ENCODE results near the gene PDHA1.

PDHA1 gene

DNA sequence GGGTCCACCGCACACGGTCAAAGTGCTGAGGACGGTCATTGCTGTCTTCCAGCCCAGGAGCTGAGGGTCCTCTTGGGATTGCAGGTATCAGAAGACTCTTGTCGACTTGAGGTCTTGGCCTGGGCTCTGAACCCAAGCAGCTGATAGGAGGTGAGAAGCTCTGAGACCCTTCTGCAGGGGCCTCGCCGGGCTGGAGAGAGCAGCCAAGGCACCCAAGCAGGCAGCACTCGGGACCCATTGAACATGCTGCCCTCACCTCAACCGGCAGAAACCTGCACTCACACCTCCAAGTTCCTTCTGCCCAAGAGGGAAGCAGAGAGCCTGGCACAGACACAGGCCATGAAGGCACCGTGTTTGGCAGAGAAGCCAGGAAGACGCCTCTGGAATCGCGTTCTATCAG lies 34.1 kb downstream of the PDHA1 start:
- H3K36me3 ChIP-seq (ENCODE audit: insufficient read depth, low read length) = no peaks in the 10 kb centered on the region
- H3K9me3 ChIP-seq (ENCODE audit: low read length) = no peaks in the 10 kb centered on the region
- no peaks in the 10 kb centered on the region for H3K4me1 ChIP-seq (ENCODE audit: insufficient read depth, low read length, severe bottlenecking)
- H3K9me2 ChIP-seq (ENCODE audit: low read depth, low read length) = no peaks in the 10 kb centered on the region
- H3F3A ChIP-seq (ENCODE audit: insufficient read depth, low read length) = no peaks in the 10 kb centered on the region
- no peak overlapping the region for H3K9ac ChIP-seq (ENCODE audit: low read length)
- H3K27me3 ChIP-seq (ENCODE audit: insufficient read depth, low read length) = no peaks in the 10 kb centered on the region
- no peak overlapping the region for H2AFZ ChIP-seq (ENCODE audit: low read length)
- H3K4me3 ChIP-seq (ENCODE audit: low read depth, low read length, poor library complexity, severe bottlenecking) = no peak overlapping the region
- H3K79me2 ChIP-seq (ENCODE audit: insufficient read depth, low read length) = no peaks in the 10 kb centered on the region
- no peak overlapping the region for H3K4me2 ChIP-seq (ENCODE audit: low read length)
- H4K20me1 ChIP-seq (ENCODE audit: insufficient read depth, low read length) = no peaks in the 10 kb centered on the region
- no peak overlapping the region for H3K27ac ChIP-seq (ENCODE audit: low read depth, low read length, poor library complexity, severe bottlenecking)
- TF ChIP-seq, protein P1, sequence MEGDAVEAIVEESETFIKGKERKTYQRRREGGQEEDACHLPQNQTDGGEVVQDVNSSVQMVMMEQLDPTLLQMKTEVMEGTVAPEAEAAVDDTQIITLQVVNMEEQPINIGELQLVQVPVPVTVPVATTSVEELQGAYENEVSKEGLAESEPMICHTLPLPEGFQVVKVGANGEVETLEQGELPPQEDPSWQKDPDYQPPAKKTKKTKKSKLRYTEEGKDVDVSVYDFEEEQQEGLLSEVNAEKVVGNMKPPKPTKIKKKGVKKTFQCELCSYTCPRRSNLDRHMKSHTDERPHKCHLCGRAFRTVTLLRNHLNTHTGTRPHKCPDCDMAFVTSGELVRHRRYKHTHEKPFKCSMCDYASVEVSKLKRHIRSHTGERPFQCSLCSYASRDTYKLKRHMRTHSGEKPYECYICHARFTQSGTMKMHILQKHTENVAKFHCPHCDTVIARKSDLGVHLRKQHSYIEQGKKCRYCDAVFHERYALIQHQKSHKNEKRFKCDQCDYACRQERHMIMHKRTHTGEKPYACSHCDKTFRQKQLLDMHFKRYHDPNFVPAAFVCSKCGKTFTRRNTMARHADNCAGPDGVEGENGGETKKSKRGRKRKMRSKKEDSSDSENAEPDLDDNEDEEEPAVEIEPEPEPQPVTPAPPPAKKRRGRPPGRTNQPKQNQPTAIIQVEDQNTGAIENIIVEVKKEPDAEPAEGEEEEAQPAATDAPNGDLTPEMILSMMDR (IDR thresholded peaks at IDR 0.05; ENCODE audit: low read length) = no peak
- no peak for TF ChIP-seq EZH2 (IDR thresholded peaks at IDR 0.05; ENCODE audit: borderline replicate concordance, low read length)

DNA sequence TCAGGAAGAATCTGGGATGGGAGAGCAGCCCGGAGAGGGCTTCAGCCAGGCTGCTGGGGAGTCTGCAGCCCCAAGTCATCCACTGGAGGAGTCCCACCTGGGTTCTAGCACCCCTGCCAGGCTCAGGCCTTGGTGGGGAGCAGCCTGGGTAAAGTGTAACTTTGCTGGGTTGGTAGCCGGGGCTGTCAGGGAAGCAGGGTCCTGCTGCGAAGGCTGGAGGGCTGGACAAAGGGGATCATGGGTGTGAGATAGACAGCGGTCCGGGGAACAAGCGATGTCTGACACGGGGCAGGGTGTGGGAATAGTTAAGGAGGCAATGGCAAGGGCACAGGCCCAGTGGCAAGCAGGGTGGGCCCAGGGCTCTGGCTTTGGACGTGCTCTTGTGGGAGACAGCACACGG lies 37.6 kb downstream of the PDHA1 start:
- H3K9me3 ChIP-seq (ENCODE audit: low read length) = no peaks in the 10 kb centered on the region
- H3K4me3 ChIP-seq (ENCODE audit: low read depth, low read length, poor library complexity, severe bottlenecking) = no peak overlapping the region
- no peaks in the 10 kb centered on the region for H3F3A ChIP-seq (ENCODE audit: insufficient read depth, low read length)
- no peaks in the 10 kb centered on the region for H3K4me1 ChIP-seq (ENCODE audit: insufficient read depth, low read length, severe bottlenecking)
- H3K4me2 ChIP-seq (ENCODE audit: low read length) = no peak overlapping the region
- no peaks in the 10 kb centered on the region for H3K79me2 ChIP-seq (ENCODE audit: insufficient read depth, low read length)
- no peak overlapping the region for H3K9ac ChIP-seq (ENCODE audit: low read length)
- no peaks in the 10 kb centered on the region for H3K9me2 ChIP-seq (ENCODE audit: low read depth, low read length)
- no peak overlapping the region for H3K27ac ChIP-seq (ENCODE audit: low read depth, low read length, poor library complexity, severe bottlenecking)
- no peaks in the 10 kb centered on the region for H3K27me3 ChIP-seq (ENCODE audit: insufficient read depth, low read length)
- TF ChIP-seq EZH2 (IDR thresholded peaks at IDR 0.05; ENCODE audit: borderline replicate concordance, low read length) = no peak
- TF ChIP-seq, protein P1 (IDR thresholded peaks at IDR 0.05; ENCODE audit: low read length) = no peak
- H4K20me1 ChIP-seq (ENCODE audit: insufficient read depth, low read length) = no peaks in the 10 kb centered on the region
- no peaks in the 10 kb centered on the region for H3K36me3 ChIP-seq (ENCODE audit: insufficient read depth, low read length)
- H2AFZ ChIP-seq (ENCODE audit: low read length) = no peak overlapping the region

DNA sequence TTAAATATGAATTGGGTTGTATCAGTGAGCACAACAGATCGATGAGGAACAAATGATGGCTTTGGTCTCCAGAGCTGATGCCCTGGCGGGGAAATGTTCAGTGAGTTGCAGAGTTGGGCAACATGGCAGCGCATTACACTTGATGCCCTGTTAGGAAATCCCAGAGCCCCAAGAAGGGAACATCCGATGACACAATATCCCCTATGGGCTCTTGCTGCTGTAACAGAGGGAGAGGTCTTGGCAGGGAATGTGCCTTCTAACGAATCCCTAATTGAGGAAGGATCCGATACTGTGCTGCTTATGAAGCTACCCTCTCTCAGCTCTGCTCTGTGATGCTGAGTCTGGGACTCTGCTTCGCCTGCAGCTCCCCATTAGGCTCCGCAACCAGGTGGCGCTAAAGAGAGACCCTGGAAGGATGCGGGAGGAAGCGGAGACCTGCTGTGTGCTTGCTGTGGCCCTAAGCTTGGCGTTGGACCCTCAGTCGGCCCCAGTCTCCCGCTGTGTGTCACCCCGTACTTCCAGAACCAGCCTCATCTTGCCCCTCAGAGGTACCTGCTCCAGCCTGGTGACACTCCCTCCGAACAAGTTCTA lies 38.9 kb downstream of the PDHA1 start:
- H3K36me3 ChIP-seq (ENCODE audit: insufficient read depth, low read length) = no peaks in the 10 kb centered on the region
- no peaks in the 10 kb centered on the region for H3K9me2 ChIP-seq (ENCODE audit: low read depth, low read length)
- no peak overlapping the region for H2AFZ ChIP-seq (ENCODE audit: low read length)
- H3F3A ChIP-seq (ENCODE audit: insufficient read depth, low read length) = no peaks in the 10 kb centered on the region
- H3K9me3 ChIP-seq (ENCODE audit: low read length) = no peaks in the 10 kb centered on the region
- H3K9ac ChIP-seq (ENCODE audit: low read length) = no peak overlapping the region
- TF ChIP-seq, protein P1 (IDR thresholded peaks at IDR 0.05; ENCODE audit: low read length) = peak; percentile 54
- no peak for TF ChIP-seq EZH2 (IDR thresholded peaks at IDR 0.05; ENCODE audit: borderline replicate concordance, low read length)
- H3K27me3 ChIP-seq (ENCODE audit: insufficient read depth, low read length) = no peaks in the 10 kb centered on the region
- H4K20me1 ChIP-seq (ENCODE audit: insufficient read depth, low read length) = no peaks in the 10 kb centered on the region
- H3K79me2 ChIP-seq (ENCODE audit: insufficient read depth, low read length) = no peaks in the 10 kb centered on the region
- no peak overlapping the region for H3K4me2 ChIP-seq (ENCODE audit: low read length)
- no peak overlapping the region for H3K27ac ChIP-seq (ENCODE audit: low read depth, low read length, poor library complexity, severe bottlenecking)
- no peak overlapping the region for H3K4me3 ChIP-seq (ENCODE audit: low read depth, low read length, poor library complexity, severe bottlenecking)
- no peaks in the 10 kb centered on the region for H3K4me1 ChIP-seq (ENCODE audit: insufficient read depth, low read length, severe bottlenecking)

Measured in OCI-LY1 (cell line).